Activated T-cell treated with anti-CD3 and anti-CD28 coated beads, Interleukin-2, amount 50 U/mL, for 1 hour (primary cell): ENCODE data around the gene ZNF362.
"Not testable (repeated sequence)": the region's sequence is repeated elsewhere in the genome, so short reads cannot be mapped to it uniquely, and the experiment has no call there.

ENCODE experiments used
- DNase-seq: peaks from one replicate; pipeline ENCODE4 v3.0.0-alpha.2; 2020

ZNF362 gene

GRCh38 chr1:33256471-33257206 lies at the start of gene ZNF362:
Gene ZNF362 (plus strand): TSS chr1:33256492. CDS start chr1:33270575, 14,083 bp downstream.
- peak; percentile 77 for DNase-seq

- DNase-seq: no peak
Measured at GRCh38 chr1:33211972-33212371, 44.3 kb upstream of the ZNF362 start.

- DNase-seq: no peak
Measured at GRCh38 chr1:33219886-33220661, 36.2 kb upstream of the ZNF362 start.

- DNase-seq: no peak
Measured at GRCh38 chr1:33220676-33221384, 35.5 kb upstream of the ZNF362 start.

GRCh38 chr1:33221385-33221758 lies 34.9 kb upstream of the ZNF362 start:
- no peak for DNase-seq

- DNase-seq: no peak
Measured at GRCh38 chr1:33222381-33222780, 33.9 kb upstream of the ZNF362 start.

GRCh38 chr1:33224166-33224707 lies 32.1 kb upstream of the ZNF362 start:
- DNase-seq: no peak

- DNase-seq: no peak
Measured at GRCh38 chr1:33225586-33225985, 30.7 kb upstream of the ZNF362 start.

- DNase-seq: no peak
Measured at GRCh38 chr1:33228935-33229487, 27.3 kb upstream of the ZNF362 start.

GRCh38 chr1:33231166-33231565 lies 25.1 kb upstream of the ZNF362 start:
- DNase-seq: no peak

- DNase-seq: no peak
Measured at GRCh38 chr1:33232716-33233115, 23.6 kb upstream of the ZNF362 start.

GRCh38 chr1:33234131-33234530 lies 22.2 kb upstream of the ZNF362 start:
- DNase-seq: no peak

GRCh38 chr1:33234588-33234990 lies 21.7 kb upstream of the ZNF362 start:
- DNase-seq: no peak

GRCh38 chr1:33235521-33235920 lies 20.8 kb upstream of the ZNF362 start:
- no peak for DNase-seq

- no peak for DNase-seq
Measured at GRCh38 chr1:33236498-33236897, 19.8 kb upstream of the ZNF362 start.

GRCh38 chr1:33237579-33237978 lies 18.7 kb upstream of the ZNF362 start:
- DNase-seq: no peak

GRCh38 chr1:33238194-33238724 lies 18.0 kb upstream of the ZNF362 start:
- not testable (repeated sequence) for DNase-seq

- DNase-seq: not testable (repeated sequence)
Measured at GRCh38 chr1:33239410-33239809, 16.9 kb upstream of the ZNF362 start.

GRCh38 chr1:33241866-33242265 lies 14.4 kb upstream of the ZNF362 start:
- DNase-seq: no peak

GRCh38 chr1:33242652-33243051 lies 13.6 kb upstream of the ZNF362 start:
- DNase-seq: no peak

GRCh38 chr1:33244143-33244808 lies 12.0 kb upstream of the ZNF362 start:
- DNase-seq: no peak

GRCh38 chr1:33244809-33245186 lies 11.5 kb upstream of the ZNF362 start:
- DNase-seq: no peak
